Stomach (tissue), 9 donors: ENCODE measurements around the gene MCTP2. TPM values are rescaled to one million over a fixed set of nuclear protein-coding genes. Genes with fewer than 3 reads are reported as not detected.

Source experiments
- DNase-seq, 2 donors: peaks; one replicate each; pipeline versions ENCODE4 v3.0.0 to v3.0.0-alpha.2; 2013 to 2019
- H3K27ac ChIP-seq, 5 donors: fragments of 200-600 bp in 4 of 5; sonication (generic) in 4 of 5; one replicate each; pipeline ENCODE4 v1.5.1; 2013 to 2019; ENCODE audit warnings: mild to moderate bottlenecking in 1 of 5, moderate library complexity in 1 of 5
- H3K27me3 ChIP-seq, 3 donors: fragments of 200-600 bp; sonication (generic); one replicate each; pipeline ENCODE4 v1.5.1; 2017 to 2019; ENCODE audit warnings: mixed run types in 1 of 3
- H3K36me3 ChIP-seq, 4 donors: fragments of 200-600 bp; sonication (generic); 1 replicate in 3 of 4; 2 replicates in 1 of 4; pipeline ENCODE4 v1.5.1; 2016 to 2019
- H3K4me1 ChIP-seq, 4 donors: fragments of 200-600 bp; sonication (generic); one replicate each; pipeline ENCODE4 v1.5.1; 2016 to 2019
- H3K4me3 ChIP-seq, 4 donors: fragments of 200-600 bp; sonication (generic) in 3 of 4; one replicate each; pipeline ENCODE4 v1.5.1; 2016 to 2019; ENCODE audit warnings: mild to moderate bottlenecking in 1 of 4
- H3K9me3 ChIP-seq, 4 donors: fragments of 200-600 bp; sonication (generic); one replicate each; pipeline ENCODE4 v1.5.1; 2016 to 2019
- CTCF ChIP-seq, 7 experiments: fragments of 450-650 bp in 4 of 7; fragments of 200-600 bp in 3 of 7; sonication (generic) in 3 of 7; IDR thresholded peaks; one replicate each; pipeline ENCODE4 v1.5.1; 2016 to 2019; ENCODE audit warnings: antibody characterized with exemption in 7 of 7, control low read depth in 2 of 7, mild to moderate bottlenecking in 1 of 7
- EP300 ChIP-seq: sonication (generic); formaldehyde crosslinking; IDR thresholded peaks from one replicate; pipeline ENCODE4 v1.6.1; 2017; ENCODE audit warnings: antibody characterized with exemption
- POLR2A ChIP-seq, 4 donors: fragments of 450-650 bp; IDR thresholded peaks; one replicate each; pipeline ENCODE4 v1.6.1; 2016; ENCODE audit warnings: antibody characterized with exemption in 4 of 4, control low read depth in 2 of 4, mild to moderate bottlenecking in 1 of 4, moderate library complexity in 1 of 4
- POLR2AphosphoS5 ChIP-seq, 3 donors: sonication (generic); formaldehyde crosslinking; IDR thresholded peaks; one replicate each; pipeline ENCODE4 v1.6.1; 2016; ENCODE audit warnings: antibody characterized with exemption in 3 of 3
- WGBS, 5 donors: extraction: QIAGEN DNeasy Blood & Tissue Kit in 3 of 5; methylation state at CpG; one replicate each; pipeline versions ENCODE4 v1.1.5 to v1.1.7; 2013 to 2018; 5-methylcytosine and 5-hydroxymethylcytosine counted together
- intact Hi-C: fragments of 100-400 bp; cut with DNase I; formaldehyde crosslinking; loops from one replicate; pipeline ENCODE4 v1.15.1; 2023; ENCODE audit warnings: low total_unique reads
- polyA plus RNA-seq, 3 donors: library from polyadenylated mRNA; stranded (reverse); fragments of 200-250 nt; gene quantifications; one replicate each; pipeline ENCODE4 v1.2.3, GENCODE V29; 2013
- total RNA-seq, 5 donors: library from RNA; depleted of rRNA; stranded (reverse); fragments of >200 nt; gene quantifications; one replicate each; pipeline versions ENCODE4 v1.1.0 to v1.2.3, GENCODE V29; 2014 to 2016
- donor health status: healthy with polysubstance abuse.
- donor health status: Bipolar disorder and iron deficiency.
- donor health status: healthy.

Gene MCTP2
- total and polyA plus RNA-seq, 8 donors, result 2.8 to 62.4 (median 15.4) TPM

GRCh38 chr15:94346282-94346681 is 114.9 kb downstream of the MCTP2 start:
- intact Hi-C loops, result no loop called here
- H3K4me1 ChIP-seq, result no peaks in the 10 kb centered on the region
- no peak overlapping the region for H3K27ac ChIP-seq
- WGBS, 5 donors, result 62 to 79% (median 78%) methylated on average over 4 of the region's 4 CpGs
- no peak overlapping the region for H3K4me3 ChIP-seq
- peak in 1 of 2 donors; percentile 31 for DNase-seq
- TF ChIP-seq POLR2AphosphoS5 (IDR thresholded peaks at IDR 0.05) (no peak), EP300 (no peak), POLR2A (IDR thresholded peaks at IDR 0.05) (no peak), CTCF (IDR thresholded peaks at IDR 0.05) (no peak)
- H3K36me3 ChIP-seq, result peaks cover 0 to 18% (median 9%) of the 10 kb centered on the region in 4 donors
- no peaks in the 10 kb centered on the region for H3K27me3 ChIP-seq
- no peaks in the 10 kb centered on the region for H3K9me3 ChIP-seq

GRCh38 chr15:94348084-94348483 is 116.7 kb downstream of the MCTP2 start:
- Histone ChIP-seq H3K27ac (no peak overlapping the region), H3K4me3 (no peak overlapping the region), H3K4me1 (no peaks in the 10 kb centered on the region), H3K36me3 (peaks cover 0 to 25% (median 12%) of the 10 kb centered on the region in 4 donors), H3K27me3 (no peaks in the 10 kb centered on the region), H3K9me3 (no peaks in the 10 kb centered on the region)
- no peak for DNase-seq
- 57 to 90% (median 65%) methylated on average over 2 of the region's 2 CpGs for WGBS, 5 donors
- intact Hi-C loops, result no loop called here
- no peak for TF ChIP-seq CTCF (IDR thresholded peaks at IDR 0.05)
- TF ChIP-seq POLR2AphosphoS5 (IDR thresholded peaks at IDR 0.05), result no peak
- no peak for TF ChIP-seq EP300
- TF ChIP-seq POLR2A (IDR thresholded peaks at IDR 0.05), result no peak

GRCh38 chr15:94351031-94351535 is 119.7 kb downstream of the MCTP2 start:
- no peaks in the 10 kb centered on the region for H3K27me3 ChIP-seq
- no peaks in the 10 kb centered on the region for H3K9me3 ChIP-seq
- H3K36me3 ChIP-seq, result peaks cover 0 to 20% (median 12%) of the 10 kb centered on the region in 4 donors
- H3K4me3 ChIP-seq, result no peak overlapping the region
- 97 to 99% (median 98%) methylated on average over 1 of the region's 1 CpG for WGBS, 5 donors
- H3K27ac ChIP-seq, result no peak overlapping the region
- H3K4me1 ChIP-seq, result no peaks in the 10 kb centered on the region
- TF ChIP-seq EP300, result no peak
- no peak for TF ChIP-seq POLR2AphosphoS5 (IDR thresholded peaks at IDR 0.05)
- TF ChIP-seq CTCF (IDR thresholded peaks at IDR 0.05), result no peak
- TF ChIP-seq POLR2A (IDR thresholded peaks at IDR 0.05), result no peak
- peak in 1 of 2 donors; percentile 16 for DNase-seq
- intact Hi-C loops, result no loop called here

- H3K36me3 ChIP-seq, result peaks cover 0 to 20% (median 12%) of the 10 kb centered on the region in 4 donors
- intact Hi-C loops, result no loop called here
- no peaks in the 10 kb centered on the region for H3K4me1 ChIP-seq
- no peaks in the 10 kb centered on the region for H3K9me3 ChIP-seq
- no peak for TF ChIP-seq EP300
- DNase-seq, result peak in 1 of 2 donors; percentile 86
- WGBS, 5 donors, result 89 to 94% (median 90%) methylated on average over 11 of the region's 11 CpGs
- H3K27ac ChIP-seq, result no peak overlapping the region
- no peak overlapping the region for H3K4me3 ChIP-seq
- H3K27me3 ChIP-seq, result no peaks in the 10 kb centered on the region
Observed at GRCh38 chr15:94352636-94353487, 121.5 kb downstream of the MCTP2 start.

- TF ChIP-seq CTCF (IDR thresholded peaks at IDR 0.05) (no peak), POLR2AphosphoS5 (IDR thresholded peaks at IDR 0.05) (no peak), EP300 (no peak), POLR2A (IDR thresholded peaks at IDR 0.05) (no peak)
- intact Hi-C loops, result no loop called here
- Histone ChIP-seq H3K9me3 (no peaks in the 10 kb centered on the region), H3K36me3 (peaks cover 0 to 22% (median 14%) of the 10 kb centered on the region in 4 donors), H3K4me3 (no peak overlapping the region), H3K4me1 (no peaks in the 10 kb centered on the region), H3K27ac (no peak overlapping the region), H3K27me3 (no peaks in the 10 kb centered on the region)
- DNase-seq, result no peak
- WGBS, 5 donors, result 88 to 97% (median 91%) methylated on average over 3 of the region's 3 CpGs
Observed at GRCh38 chr15:94353488-94353820, 122.1 kb downstream of the MCTP2 start.
